ENCODE data around the gene MYH11. TPM values are rescaled to one million over a fixed set of nuclear protein-coding genes. Genes with fewer than 3 reads are reported as not detected.

Gene MYH11
- total RNA-seq (2014; rRNA removed; shearing (Covaris generic)), result under 0.01 TPM in 1 of 2 replicates, not detected in the other

- DNase-seq (ENCODE audit: low read depth), result no peak
These were observed at the start of gene MYH11 for GRCh38 chr16:15856901-15857698. Gene MYH11 (minus strand): TSS chr16:15857028. CDS start chr16:15838252, 18,776 bp downstream.

- DNase-seq (ENCODE audit: low read depth), result no peak
These were observed 49.6 kb upstream of the MYH11 start for GRCh38 chr16:15906439-15906838.

- no peak for DNase-seq (ENCODE audit: low read depth)
These were observed 47.1 kb upstream of the MYH11 start for GRCh38 chr16:15903960-15904359.

GRCh38 chr16:15900901-15901500 lies 44.2 kb upstream of the MYH11 start:
- no peak for DNase-seq (ENCODE audit: low read depth)

- DNase-seq (ENCODE audit: low read depth), result no peak
These were observed 43.5 kb upstream of the MYH11 start for GRCh38 chr16:15900357-15900756.

GRCh38 chr16:15899538-15900100 lies 42.8 kb upstream of the MYH11 start:
- peak; percentile 94 for DNase-seq (ENCODE audit: low read depth)

GRCh38 chr16:15898654-15899053 lies 41.8 kb upstream of the MYH11 start:
- DNase-seq (ENCODE audit: low read depth), result no peak

GRCh38 chr16:15897834-15898254 lies 41.0 kb upstream of the MYH11 start:
- DNase-seq (ENCODE audit: low read depth), result peak; percentile 59

GRCh38 chr16:15897121-15897780 lies 40.4 kb upstream of the MYH11 start:
- DNase-seq (ENCODE audit: low read depth), result no peak

- no peak for DNase-seq (ENCODE audit: low read depth)
These were observed 37.9 kb upstream of the MYH11 start for GRCh38 chr16:15894571-15895374.

- DNase-seq (ENCODE audit: low read depth), result no peak
These were observed 34.7 kb upstream of the MYH11 start for GRCh38 chr16:15891508-15891907.

- DNase-seq (ENCODE audit: low read depth), result peak; percentile 99
These were observed 31.5 kb upstream of the MYH11 start, which contains the start of gene CEP20 for GRCh38 chr16:15888072-15888976. Gene CEP20 (minus strand): TSS chr16:15888603. CDS start chr16:15888585, 18 bp downstream.

GRCh38 chr16:15887283-15887682 lies 30.5 kb upstream of the MYH11 start:
- no peak for DNase-seq (ENCODE audit: low read depth)

GRCh38 chr16:15886078-15886477 lies 29.2 kb upstream of the MYH11 start:
- no peak for DNase-seq (ENCODE audit: low read depth)

GRCh38 chr16:15885560-15886001 lies 28.8 kb upstream of the MYH11 start:
- DNase-seq (ENCODE audit: low read depth), result no peak

GRCh38 chr16:15882563-15882962 lies 25.7 kb upstream of the MYH11 start:
- no peak for DNase-seq (ENCODE audit: low read depth)

- DNase-seq (ENCODE audit: low read depth), result no peak
These were observed 25.1 kb upstream of the MYH11 start for GRCh38 chr16:15881794-15882379.

GRCh38 chr16:15880434-15881308 lies 23.8 kb upstream of the MYH11 start:
- DNase-seq (ENCODE audit: low read depth), result no peak

All from Daoy (cell line).